ENCODE data around the gene AKIRIN2. TPM values are rescaled to one million over a fixed set of nuclear protein-coding genes. Genes with fewer than 3 reads are reported as not detected.

Gene AKIRIN2
- total and polyA plus RNA-seq, 9 of the 15 experiments (the other 6 are each of a cell fraction or from before 2014, with no cell fraction given), result 5.8 to 63.9 (median 28.1) TPM

DNA sequence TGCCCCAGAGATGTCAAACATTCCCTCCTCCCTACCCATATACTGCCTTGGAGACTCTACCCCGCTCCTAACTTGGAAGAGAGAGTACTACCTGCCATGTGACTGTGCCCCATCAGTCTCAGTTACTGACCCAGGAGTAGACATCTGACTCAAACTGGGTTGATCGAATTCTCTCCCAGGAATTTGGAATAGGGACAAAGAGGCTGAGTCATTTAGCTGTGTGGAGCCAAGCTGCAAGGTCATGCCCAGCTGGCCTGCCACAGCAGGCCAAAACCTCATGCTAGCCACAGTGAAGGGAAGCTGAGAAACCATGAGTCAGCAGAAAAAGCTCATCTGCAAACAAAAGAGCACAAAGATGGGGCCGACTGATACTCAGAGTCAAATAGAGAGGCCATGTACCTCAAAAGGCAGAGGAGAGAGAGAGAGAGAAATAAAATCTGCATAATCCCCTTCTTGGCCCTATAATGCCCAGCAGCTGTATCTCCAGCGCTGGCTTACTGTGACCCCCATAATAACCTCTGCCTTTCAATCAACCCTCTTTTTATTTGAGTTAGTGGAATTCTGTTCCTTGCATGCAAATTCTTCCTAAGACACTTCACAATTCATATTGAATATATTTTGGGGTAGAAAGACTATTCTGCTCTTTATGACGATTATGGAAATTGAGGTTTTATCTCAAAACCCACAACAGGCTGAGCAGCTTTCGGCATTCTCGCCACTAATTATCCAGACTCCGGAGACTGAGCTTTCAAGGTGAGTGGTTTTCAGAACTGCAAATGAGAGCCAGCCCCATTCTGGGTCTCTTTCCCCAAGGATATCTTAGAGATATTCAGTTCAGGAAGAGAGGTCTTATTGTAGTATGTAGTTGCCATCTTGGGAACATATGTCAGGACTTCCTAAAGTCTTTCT lies 21.4 kb upstream of the AKIRIN2 start (continued):
- TF ChIP-seq ZNF766 (CRISPR knock-in tag; conservative IDR thresholded peaks at IDR 0.05), result peak; percentile 80
- TF ChIP-seq DACH1 (IDR thresholded peaks at IDR 0.05; ENCODE audit: partially characterized antibody), result peak; percentile 85
- TF ChIP-seq ZNF197 (CRISPR knock-in tag; IDR thresholded peaks at IDR 0.05; ENCODE audit: low read depth), result peak; percentile 82; the same call in 1 of the 2 replicates
- TF ChIP-seq RNF2 (IDR thresholded peaks at IDR 0.05), result peak; percentile 66; the same call in 1 of the 2 replicates
- TF ChIP-seq ZNF217 (CRISPR knock-in tag; IDR thresholded peaks at IDR 0.05), result no peak
- TF ChIP-seq, protein P1, sequence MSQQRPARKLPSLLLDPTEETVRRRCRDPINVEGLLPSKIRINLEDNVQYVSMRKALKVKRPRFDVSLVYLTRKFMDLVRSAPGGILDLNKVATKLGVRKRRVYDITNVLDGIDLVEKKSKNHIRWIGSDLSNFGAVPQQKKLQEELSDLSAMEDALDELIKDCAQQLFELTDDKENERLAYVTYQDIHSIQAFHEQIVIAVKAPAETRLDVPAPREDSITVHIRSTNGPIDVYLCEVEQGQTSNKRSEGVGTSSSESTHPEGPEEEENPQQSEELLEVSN (IDR thresholded peaks at IDR 0.05; ENCODE audit: borderline replicate concordance in 1 of 2, extremely low read depth in 1 of 2, insufficient read depth in 1 of 2, insufficient read length in 1 of 2, low read depth in 1 of 2, low read length in 1 of 2, poor library complexity in 1 of 2, severe bottlenecking in 1 of 2), result peak in 1 of 2 experiments; percentile 31
- no peak for TF ChIP-seq E2F3 (CRISPR knock-in tag; IDR thresholded peaks at IDR 0.05)
- TF ChIP-seq, protein P2, sequence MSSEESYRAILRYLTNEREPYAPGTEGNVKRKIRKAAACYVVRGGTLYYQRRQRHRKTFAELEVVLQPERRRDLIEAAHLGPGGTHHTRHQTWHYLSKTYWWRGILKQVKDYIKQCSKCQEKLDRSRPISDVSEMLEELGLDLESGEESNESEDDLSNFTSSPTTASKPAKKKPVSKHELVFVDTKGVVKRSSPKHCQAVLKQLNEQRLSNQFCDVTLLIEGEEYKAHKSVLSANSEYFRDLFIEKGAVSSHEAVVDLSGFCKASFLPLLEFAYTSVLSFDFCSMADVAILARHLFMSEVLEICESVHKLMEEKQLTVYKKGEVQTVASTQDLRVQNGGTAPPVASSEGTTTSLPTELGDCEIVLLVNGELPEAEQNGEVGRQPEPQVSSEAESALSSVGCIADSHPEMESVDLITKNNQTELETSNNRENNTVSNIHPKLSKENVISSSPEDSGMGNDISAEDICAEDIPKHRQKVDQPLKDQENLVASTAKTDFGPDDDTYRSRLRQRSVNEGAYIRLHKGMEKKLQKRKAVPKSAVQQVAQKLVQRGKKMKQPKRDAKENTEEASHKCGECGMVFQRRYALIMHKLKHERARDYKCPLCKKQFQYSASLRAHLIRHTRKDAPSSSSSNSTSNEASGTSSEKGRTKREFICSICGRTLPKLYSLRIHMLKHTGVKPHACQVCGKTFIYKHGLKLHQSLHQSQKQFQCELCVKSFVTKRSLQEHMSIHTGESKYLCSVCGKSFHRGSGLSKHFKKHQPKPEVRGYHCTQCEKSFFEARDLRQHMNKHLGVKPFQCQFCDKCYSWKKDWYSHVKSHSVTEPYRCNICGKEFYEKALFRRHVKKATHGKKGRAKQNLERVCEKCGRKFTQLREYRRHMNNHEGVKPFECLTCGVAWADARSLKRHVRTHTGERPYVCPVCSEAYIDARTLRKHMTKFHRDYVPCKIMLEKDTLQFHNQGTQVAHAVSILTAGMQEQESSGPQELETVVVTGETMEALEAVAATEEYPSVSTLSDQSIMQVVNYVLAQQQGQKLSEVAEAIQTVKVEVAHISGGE (CRISPR knock-in tag; IDR thresholded peaks at IDR 0.05), result peak in 1 of 3 experiments; percentile 73; a peak in 2 of 6 replicates
- no peak for TF ChIP-seq IRF2 (CRISPR knock-in tag; IDR thresholded peaks at IDR 0.05)
- TF ChIP-seq LARP7 (IDR thresholded peaks at IDR 0.05), result no peak
- TF ChIP-seq MCM5 (IDR thresholded peaks at IDR 0.05; ENCODE audit: low read depth), result no peak
- TF ChIP-seq SREBF1 (IDR thresholded peaks at IDR 0.05; ENCODE audit: borderline replicate concordance, low read depth, low read length), result no peak
- TF ChIP-seq, protein P3, sequence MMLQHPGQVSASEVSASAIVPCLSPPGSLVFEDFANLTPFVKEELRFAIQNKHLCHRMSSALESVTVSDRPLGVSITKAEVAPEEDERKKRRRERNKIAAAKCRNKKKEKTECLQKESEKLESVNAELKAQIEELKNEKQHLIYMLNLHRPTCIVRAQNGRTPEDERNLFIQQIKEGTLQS (IDR thresholded peaks at IDR 0.05), result peak; percentile 85
- TF ChIP-seq, protein P3 (CRISPR knock-in tag; conservative IDR thresholded peaks at IDR 0.05), result 0 out of 2 replicates have a peak, but pooled peaks have one; percentile 21
- peak; percentile 72; the same call in 1 of the 2 replicates for TF ChIP-seq ZBTB2 (IDR thresholded peaks at IDR 0.05)
- peak; percentile 90 for TF ChIP-seq ESRRA (IDR thresholded peaks at IDR 0.05; ENCODE audit: borderline replicate concordance, low read depth)
- no peak for TF ChIP-seq CHD2 (IDR thresholded peaks at IDR 0.05; ENCODE audit: low read depth, low read length)
- TF ChIP-seq ZNF316 (IDR thresholded peaks at IDR 0.05), result peak; percentile 100
- no peak for TF ChIP-seq TGIF2 (CRISPR knock-in tag; IDR thresholded peaks at IDR 0.05)
- no peak for TF ChIP-seq NUFIP1 (IDR thresholded peaks at IDR 0.05; ENCODE audit: partially characterized antibody)
- TF ChIP-seq GTF2E2 (tag; IDR thresholded peaks at IDR 0.05), result no peak
